Duodenal mucosa (tissue), 2 donors: ENCODE measurements around the gene ZDHHC8.

Source experiments
- H3K27ac ChIP-seq: one replicate; pipeline ENCODE4 v1.7.0; 2013; ENCODE audit warnings: low read depth, low read length
- H3K27me3 ChIP-seq, 2 donors: one replicate each; pipeline ENCODE4 v1.7.0; 2013; ENCODE audit warnings: low read length in 2 of 2, control low read depth in 1 of 2; ENCODE audit not compliant: insufficient read depth in 2 of 2, control insufficient read depth in 1 of 2
- H3K36me3 ChIP-seq, 2 donors: one replicate each; pipeline ENCODE4 v1.7.0; 2013; ENCODE audit warnings: low read length in 2 of 2, control low read depth in 1 of 2; ENCODE audit not compliant: insufficient read depth in 2 of 2, control insufficient read depth in 1 of 2
- H3K4me1 ChIP-seq, 2 donors: one replicate each; pipeline ENCODE4 v1.7.0; 2013; ENCODE audit warnings: low read length in 2 of 2, control low read depth in 1 of 2; ENCODE audit not compliant: insufficient read depth in 2 of 2, control insufficient read depth in 1 of 2
- H3K4me3 ChIP-seq, 2 donors: one replicate each; pipeline ENCODE4 v1.7.0; 2013; ENCODE audit warnings: low read length in 2 of 2, low read depth in 1 of 2
- H3K9ac ChIP-seq, 2 donors: one replicate each; pipeline ENCODE4 v1.7.0; 2013; ENCODE audit warnings: low read length in 2 of 2, low read depth in 1 of 2
- H3K9me3 ChIP-seq, 2 donors: one replicate each; pipeline ENCODE4 v1.7.0; 2013; ENCODE audit warnings: low read length in 2 of 2, control low read depth in 1 of 2; ENCODE audit not compliant: control insufficient read depth in 1 of 2

The ZDHHC8 gene

GRCh38 chr22:20131859-20132685 is 468 bp downstream of the ZDHHC8 start:
- Histone ChIP-seq H3K36me3 (peaks cover 4 to 7% of the 10 kb centered on the region in 2 donors), H3K9ac (peak overlapping the region; percentile 36 to 63), H3K27me3 (no peaks in the 10 kb centered on the region), H3K4me3 (peak overlapping the region; percentile 72 to 78), H3K4me1 (peaks cover 7 to 32% of the 10 kb centered on the region in 2 donors), H3K9me3 (no peaks in the 10 kb centered on the region), H3K27ac (no peak overlapping the region)

DNA sequence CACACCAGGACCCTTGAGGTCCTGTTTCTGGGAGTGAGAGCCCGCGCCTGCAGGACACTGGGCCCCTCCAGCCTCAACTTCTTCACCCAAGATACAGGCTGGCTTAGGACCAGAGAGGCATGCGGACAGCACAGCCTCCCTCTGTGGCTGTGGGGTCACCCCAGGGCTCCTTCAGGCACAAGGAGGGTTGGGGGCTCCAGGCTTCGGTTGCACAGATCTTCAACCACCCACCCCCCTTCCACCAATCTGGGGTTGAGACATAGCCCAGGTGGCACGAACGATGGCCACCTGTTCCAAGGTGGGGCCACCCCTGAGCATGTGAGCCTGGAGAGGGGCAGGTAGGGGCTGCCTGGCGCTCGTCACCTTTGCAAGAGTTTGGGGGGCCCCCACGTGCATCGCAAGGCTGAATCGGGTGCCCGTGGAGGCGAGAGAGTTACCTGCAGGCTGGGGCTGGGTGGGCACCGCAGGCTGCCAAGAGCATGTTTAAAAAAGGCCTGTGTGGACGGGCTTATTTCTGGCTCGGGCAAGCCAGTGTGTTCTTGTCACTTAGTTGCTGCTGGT is 1.2 kb downstream of the ZDHHC8 start:
- Histone ChIP-seq H3K4me1 (peaks cover 7 to 32% of the 10 kb centered on the region in 2 donors), H3K27ac (no peak overlapping the region)

DNA sequence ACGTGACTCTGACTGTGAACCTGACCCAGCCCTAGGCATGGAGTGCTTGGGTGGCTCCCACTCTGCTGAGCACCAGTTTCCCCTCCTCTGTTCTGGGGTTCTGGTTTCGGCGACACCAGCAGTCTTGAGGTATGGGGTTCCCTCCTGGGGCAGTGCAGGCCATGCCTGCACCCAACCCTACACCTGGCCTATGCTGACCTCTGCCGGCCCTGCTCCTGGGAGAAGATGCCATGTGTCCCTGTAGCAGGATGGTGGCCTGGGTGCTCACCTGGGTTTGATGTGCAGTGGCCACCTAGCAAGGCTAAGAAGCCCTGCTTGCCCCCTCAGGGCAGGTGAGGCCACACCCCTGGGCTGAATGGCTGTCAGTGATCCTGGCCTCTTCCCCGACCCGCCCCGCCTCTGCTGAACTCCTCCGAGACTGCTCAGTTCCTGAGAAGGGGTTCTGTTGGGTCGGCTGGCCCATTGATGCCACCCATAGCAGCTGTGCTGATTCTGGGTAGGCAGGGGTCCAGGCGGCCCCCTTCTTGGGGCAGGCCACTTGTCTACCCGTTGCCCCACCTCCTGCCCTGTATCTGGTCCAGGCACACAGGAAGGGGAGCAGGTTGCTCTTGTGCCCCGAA is 2.4 kb downstream of the ZDHHC8 start:
- Histone ChIP-seq H3K4me3 (no peak overlapping the region), H3K27me3 (no peaks in the 10 kb centered on the region), H3K4me1 (peaks cover 7 to 28% of the 10 kb centered on the region in 2 donors), H3K9ac (peak overlapping the region in 1 of 2 donors; percentile 18), H3K9me3 (no peaks in the 10 kb centered on the region), H3K27ac (no peak overlapping the region), H3K36me3 (no peaks in the 10 kb centered on the region)

More for the DNA sequence above, 1.2 kb downstream of the ZDHHC8 start:
- H3K27me3 ChIP-seq = no peaks in the 10 kb centered on the region
- peak overlapping the region; percentile 72 to 78 for H3K4me3 ChIP-seq
- peak overlapping the region; percentile 36 to 63 for H3K9ac ChIP-seq
- H3K9me3 ChIP-seq = no peaks in the 10 kb centered on the region
- peaks cover under 1% of the 10 kb centered on the region in 2 donors for H3K36me3 ChIP-seq

- H3K9me3 ChIP-seq = no peaks in the 10 kb centered on the region
- no peaks in the 10 kb centered on the region for H3K27me3 ChIP-seq
- no peak overlapping the region for H3K9ac ChIP-seq
- peaks cover 4 to 6% of the 10 kb centered on the region in 2 donors for H3K36me3 ChIP-seq
- no peak overlapping the region for H3K4me3 ChIP-seq
- H3K27ac ChIP-seq = no peak overlapping the region
- H3K4me1 ChIP-seq = peaks cover 7 to 20% of the 10 kb centered on the region in 2 donors
Measured at GRCh38 chr22:20135265-20135664, 3.7 kb downstream of the ZDHHC8 start.

DNA sequence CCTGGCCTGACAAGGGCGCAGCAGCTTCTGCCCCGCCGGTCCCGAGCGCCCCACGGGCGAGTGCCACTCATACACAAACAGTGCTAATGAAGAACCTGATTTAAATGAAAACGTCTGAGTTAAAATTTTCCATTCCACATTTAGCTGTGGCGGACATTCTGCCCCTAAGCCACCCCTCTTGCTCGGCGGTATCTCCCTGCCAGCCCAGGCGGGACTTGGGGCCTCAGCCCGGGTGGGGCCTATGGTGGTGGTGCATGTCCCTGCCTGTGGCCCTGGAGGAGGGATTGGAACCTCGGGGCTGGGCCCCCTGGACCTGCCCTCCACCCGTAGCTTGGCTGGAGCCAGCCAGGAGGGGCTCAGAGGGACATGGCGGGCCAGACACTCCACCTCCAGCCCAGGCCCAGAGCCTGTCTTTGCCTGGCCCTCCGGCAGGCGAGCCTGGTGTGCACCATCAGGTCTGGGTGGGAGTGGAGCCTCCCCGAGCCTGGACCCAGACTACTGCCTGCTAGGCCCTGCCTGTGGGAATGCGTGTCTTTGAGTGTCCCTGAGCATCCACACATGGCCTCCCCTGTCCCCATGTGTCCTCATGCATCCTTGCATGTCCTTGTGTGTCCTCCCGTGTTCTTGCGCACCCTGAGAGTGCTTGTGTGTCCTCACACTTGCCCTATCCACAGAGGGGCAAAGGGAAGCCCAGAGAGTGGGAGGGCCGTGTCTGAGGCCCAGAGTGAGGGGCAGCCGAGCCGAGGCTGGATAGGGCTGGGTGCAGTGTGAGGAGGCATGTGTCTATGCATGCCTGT is 4.4 kb downstream of the ZDHHC8 start:
- Histone ChIP-seq H3K36me3 (peaks cover 4 to 6% of the 10 kb centered on the region in 2 donors), H3K27me3 (no peaks in the 10 kb centered on the region), H3K9ac (no peak overlapping the region), H3K27ac (no peak overlapping the region), H3K9me3 (no peaks in the 10 kb centered on the region), H3K4me3 (no peak overlapping the region), H3K4me1 (peaks cover 7 to 14% of the 10 kb centered on the region in 2 donors)

- Histone ChIP-seq H3K9ac (no peak overlapping the region), H3K36me3 (peaks cover 4 to 6% of the 10 kb centered on the region in 2 donors), H3K4me1 (peaks cover 7 to 14% of the 10 kb centered on the region in 2 donors)
Measured at GRCh38 chr22:20136603-20136873, 4.9 kb downstream of the ZDHHC8 start.

GRCh38 chr22:20137113-20137512 is 5.5 kb downstream of the ZDHHC8 start:
- Histone ChIP-seq H3K9me3 (no peaks in the 10 kb centered on the region), H3K4me3 (no peak overlapping the region), H3K4me1 (peaks cover 7 to 13% of the 10 kb centered on the region in 2 donors), H3K36me3 (peaks cover 4 to 6% of the 10 kb centered on the region in 2 donors), H3K27me3 (no peaks in the 10 kb centered on the region), H3K9ac (no peak overlapping the region), H3K27ac (no peak overlapping the region)

More at GRCh38 chr22:20136603-20136873, 4.9 kb downstream of the ZDHHC8 start:
- no peaks in the 10 kb centered on the region for H3K9me3 ChIP-seq
- no peaks in the 10 kb centered on the region for H3K27me3 ChIP-seq
- no peak overlapping the region for H3K27ac ChIP-seq
- H3K4me3 ChIP-seq = no peak overlapping the region

- no peaks in the 10 kb centered on the region for H3K27me3 ChIP-seq
- peaks cover 2 to 6% of the 10 kb centered on the region in 2 donors for H3K4me1 ChIP-seq
- no peaks in the 10 kb centered on the region for H3K9me3 ChIP-seq
- no peak overlapping the region for H3K9ac ChIP-seq
- no peak overlapping the region for H3K4me3 ChIP-seq
- no peak overlapping the region for H3K27ac ChIP-seq
- H3K36me3 ChIP-seq = peaks cover 4 to 6% of the 10 kb centered on the region in 2 donors
Measured at GRCh38 chr22:20137671-20138416, 6.2 kb downstream of the ZDHHC8 start.

GRCh38 chr22:20138417-20138738 is 6.8 kb downstream of the ZDHHC8 start:
- Histone ChIP-seq H3K27ac (no peak overlapping the region), H3K4me1 (peaks cover 0 to 3% of the 10 kb centered on the region in 2 donors), H3K36me3 (peaks cover 4 to 6% of the 10 kb centered on the region in 2 donors)

More at GRCh38 chr22:20138417-20138738, 6.8 kb downstream of the ZDHHC8 start:
- no peaks in the 10 kb centered on the region for H3K9me3 ChIP-seq
- H3K27me3 ChIP-seq = no peaks in the 10 kb centered on the region
- no peak overlapping the region for H3K4me3 ChIP-seq
- H3K9ac ChIP-seq = no peak overlapping the region
